ENCODE results near the gene KLHL36.
A peak's percentile ranks its signal among the peaks of the same experiment; 100 is the strongest.
"Not testable (repeated sequence)": the region's sequence is repeated elsewhere in the genome, so short reads cannot be mapped to it uniquely, and the experiment has no call there.

KLHL36 gene

GRCh38 chr16:84616515-84616914 is 31.8 kb upstream of the KLHL36 start:
- no peak for DNase-seq (ENCODE audit: low spot score)

GRCh38 chr16:84617041-84617790 is 31.1 kb upstream of the KLHL36 start:
- no peak for DNase-seq (ENCODE audit: low spot score)

GRCh38 chr16:84617791-84618580 is 30.3 kb upstream of the KLHL36 start, which contains the start of gene COTL1:
TSS of gene COTL1 (minus strand) at chr16:84618078. CDS start at chr16:84617914, 164 bp downstream.
- DNase-seq (ENCODE audit: low spot score) = peak; percentile 16

- DNase-seq (ENCODE audit: low spot score) = no peak
These were observed 29.5 kb upstream of the KLHL36 start for GRCh38 chr16:84618581-84619460.

GRCh38 chr16:84620913-84621312 is 27.4 kb upstream of the KLHL36 start:
- not testable (repeated sequence) for DNase-seq (ENCODE audit: low spot score)

GRCh38 chr16:84625556-84625955 is 22.8 kb upstream of the KLHL36 start:
- DNase-seq (ENCODE audit: low spot score) = no peak

- DNase-seq (ENCODE audit: low spot score) = no peak
These were observed 20.0 kb upstream of the KLHL36 start for GRCh38 chr16:84628226-84628731.

GRCh38 chr16:84629580-84629979 is 18.7 kb upstream of the KLHL36 start:
- DNase-seq (ENCODE audit: low spot score) = no peak

- no peak for DNase-seq (ENCODE audit: low spot score)
These were observed 18.3 kb upstream of the KLHL36 start for GRCh38 chr16:84630009-84630408.

- no peak for DNase-seq (ENCODE audit: low spot score)
These were observed 17.7 kb upstream of the KLHL36 start for GRCh38 chr16:84630446-84631152.

- no peak for DNase-seq (ENCODE audit: low spot score)
These were observed 17.2 kb upstream of the KLHL36 start for GRCh38 chr16:84631153-84631466.

- DNase-seq (ENCODE audit: low spot score) = no peak
These were observed 16.4 kb upstream of the KLHL36 start for GRCh38 chr16:84631886-84632285.

GRCh38 chr16:84632862-84633261 is 15.4 kb upstream of the KLHL36 start:
- not testable (repeated sequence) for DNase-seq (ENCODE audit: low spot score)

GRCh38 chr16:84633622-84634021 is 14.7 kb upstream of the KLHL36 start:
- no peak for DNase-seq (ENCODE audit: low spot score)

GRCh38 chr16:84635702-84636101 is 12.6 kb upstream of the KLHL36 start:
- DNase-seq (ENCODE audit: low spot score) = no peak

- no peak for DNase-seq (ENCODE audit: low spot score)
These were observed 10.6 kb upstream of the KLHL36 start for GRCh38 chr16:84637709-84638108.

- DNase-seq (ENCODE audit: low spot score) = no peak
These were observed 10.0 kb upstream of the KLHL36 start for GRCh38 chr16:84638231-84638806.

GRCh38 chr16:84640145-84640544 is 8.2 kb upstream of the KLHL36 start:
- DNase-seq (ENCODE audit: low spot score) = no peak

- DNase-seq (ENCODE audit: low spot score) = no peak
These were observed 6.5 kb upstream of the KLHL36 start for GRCh38 chr16:84641643-84642358.

GRCh38 chr16:84643180-84643583 is 5.1 kb upstream of the KLHL36 start:
- DNase-seq (ENCODE audit: low spot score) = no peak

- no peak for DNase-seq (ENCODE audit: low spot score)
These were observed 4.6 kb upstream of the KLHL36 start for GRCh38 chr16:84643674-84644073.
